ENCODE measurements around the gene A2ML1.

Gene A2ML1

DNA sequence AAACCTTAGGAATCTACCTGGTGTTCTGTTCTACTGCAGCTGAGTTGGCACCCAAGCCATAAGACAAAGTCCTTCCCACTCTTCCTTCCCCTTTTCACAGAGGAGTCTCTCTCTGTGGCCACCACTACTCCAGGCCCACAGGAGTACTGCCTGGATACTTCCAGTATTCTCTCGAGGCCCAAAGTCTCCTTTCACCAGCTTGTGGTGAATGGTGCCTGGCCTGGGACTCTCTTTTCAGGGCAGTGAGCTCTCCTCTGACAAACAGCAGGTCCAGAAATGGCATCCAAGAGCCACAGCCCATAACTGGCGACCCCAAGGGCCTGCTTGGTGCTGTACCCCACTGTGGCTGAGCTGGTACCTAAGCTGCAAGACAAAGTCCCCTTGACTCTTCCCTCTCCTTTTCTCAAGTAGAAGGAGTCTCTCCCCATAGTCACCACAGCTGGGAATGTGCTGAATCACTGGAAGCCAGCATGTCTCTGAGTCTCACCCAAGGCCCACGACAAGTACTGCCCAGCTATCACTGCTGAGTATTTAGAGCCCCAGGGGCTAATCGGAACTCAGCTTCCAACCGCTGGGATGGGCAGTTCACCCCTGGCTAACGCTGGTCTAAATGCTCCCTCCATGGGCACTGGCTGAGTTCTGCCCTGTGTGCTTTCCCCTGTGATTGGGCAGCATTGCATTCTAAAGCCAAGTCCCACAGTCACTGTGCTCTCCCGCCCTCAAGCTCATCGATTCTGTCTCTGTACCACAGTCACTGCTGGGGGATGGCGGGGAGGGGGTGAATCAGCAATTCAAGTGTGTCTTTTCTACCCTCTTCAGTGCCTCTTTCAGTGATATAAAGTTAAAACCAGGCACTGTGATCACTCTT, 6.1 kb downstream of the A2ML1 start:
- Histone ChIP-seq H2BK15ac (ENCODE audit: low read depth, poor library complexity, severe bottlenecking) (no peak overlapping the region), H3K4me1 (ENCODE audit: control insufficient read depth, insufficient read depth, low read depth, low read length) (no peaks in the 10 kb centered on the region), H3K4me2 (ENCODE audit: low read length, poor library complexity, severe bottlenecking) (no peak overlapping the region), H2BK12ac (ENCODE audit: low read length in 2 of 2) (no peak overlapping the region), H4K91ac (ENCODE audit: low read length) (no peak overlapping the region), H2AFZ (ENCODE audit: low read depth, low read length) (no peak overlapping the region), H3K27me3 (ENCODE audit: control insufficient read depth in 1 of 2, insufficient read depth in 1 of 2, low read length in 2 of 2) (no peaks in the 10 kb centered on the region), H3K27ac (ENCODE audit: low read length, poor library complexity, severe bottlenecking) (no peak overlapping the region), H3K4me3 (ENCODE audit: insufficient read depth in 1 of 2, low read depth in 1 of 2, low read length in 2 of 2) (no peak overlapping the region), H3K9me3 (ENCODE audit: control insufficient read depth, low read length) (peaks cover 2% of the 10 kb centered on the region), H3K36me3 (ENCODE audit: control insufficient read depth in 1 of 2, insufficient read depth in 2 of 2, low read depth in 1 of 2, low read length in 2 of 2) (no peaks in the 10 kb centered on the region), H3K9ac (ENCODE audit: low read length) (no peak overlapping the region), H2BK5ac (ENCODE audit: low read depth, low read length, poor library complexity, severe bottlenecking) (no peak overlapping the region), H4K8ac (ENCODE audit: low read length) (no peak overlapping the region), H3K23ac (ENCODE audit: low read length in 2 of 2) (no peak overlapping the region), H3K18ac (ENCODE audit: low read depth in 1 of 2, low read length in 2 of 2) (no peak overlapping the region), H2BK120ac (ENCODE audit: low read depth, low read length) (no peak overlapping the region), H3K4ac (ENCODE audit: low read depth in 1 of 2, low read length in 2 of 2) (no peak overlapping the region), H3K79me1 (replicated peaks; ENCODE audit: low read length, poor library complexity, severe bottlenecking) (no peaks in the 10 kb centered on the region), H3K14ac (ENCODE audit: low read length in 2 of 2) (no peak overlapping the region), H2AK5ac (ENCODE audit: low read length, severe bottlenecking) (no peak overlapping the region)
- no peak for DNase-seq
- WGBS: 75% methylated on average over 9 of the region's 9 CpGs

DNA sequence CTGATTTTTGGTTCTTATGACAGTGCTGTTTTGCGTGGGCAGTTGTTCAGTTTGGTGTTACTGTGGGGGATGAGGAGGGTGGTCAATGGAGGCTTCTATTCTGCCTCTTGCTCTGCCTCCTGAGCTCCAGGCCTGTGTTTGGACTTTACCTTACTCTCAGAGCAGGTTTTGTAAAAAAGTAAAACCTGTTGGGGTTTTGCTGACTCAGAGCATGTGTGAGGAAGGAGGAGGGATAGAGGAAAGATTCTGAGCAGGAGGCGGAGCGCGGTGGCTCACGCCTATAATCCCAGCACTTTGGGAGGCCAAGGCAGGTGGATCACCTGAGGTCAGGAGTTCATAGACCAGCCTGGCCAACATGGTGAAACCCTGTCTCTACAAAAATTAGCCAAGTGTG, 6.7 kb downstream of the A2ML1 start:
- Histone ChIP-seq H3K14ac (ENCODE audit: low read length in 2 of 2) (no peak overlapping the region), H2BK120ac (ENCODE audit: low read depth, low read length) (no peak overlapping the region), H3K23ac (ENCODE audit: low read length in 2 of 2) (no peak overlapping the region), H2BK15ac (ENCODE audit: low read depth, poor library complexity, severe bottlenecking) (no peak overlapping the region), H2AFZ (ENCODE audit: low read depth, low read length) (no peak overlapping the region), H3K18ac (ENCODE audit: low read depth in 1 of 2, low read length in 2 of 2) (no peak overlapping the region), H3K36me3 (ENCODE audit: control insufficient read depth in 1 of 2, insufficient read depth in 2 of 2, low read depth in 1 of 2, low read length in 2 of 2) (no peaks in the 10 kb centered on the region), H3K79me1 (replicated peaks; ENCODE audit: low read length, poor library complexity, severe bottlenecking) (no peaks in the 10 kb centered on the region), H3K4ac (ENCODE audit: low read depth in 1 of 2, low read length in 2 of 2) (no peak overlapping the region), H3K27me3 (ENCODE audit: control insufficient read depth in 1 of 2, insufficient read depth in 1 of 2, low read length in 2 of 2) (no peaks in the 10 kb centered on the region), H2BK12ac (ENCODE audit: low read length in 2 of 2) (no peak overlapping the region), H2AK5ac (ENCODE audit: low read length, severe bottlenecking) (no peak overlapping the region), H3K27ac (ENCODE audit: low read length, poor library complexity, severe bottlenecking) (no peak overlapping the region), H4K8ac (ENCODE audit: low read length) (no peak overlapping the region), H3K9ac (ENCODE audit: low read length) (no peak overlapping the region), H3K4me1 (ENCODE audit: control insufficient read depth, insufficient read depth, low read depth, low read length) (no peaks in the 10 kb centered on the region), H3K4me3 (ENCODE audit: insufficient read depth in 1 of 2, low read depth in 1 of 2, low read length in 2 of 2) (no peak overlapping the region), H3K9me3 (ENCODE audit: control insufficient read depth, low read length) (peaks cover 2% of the 10 kb centered on the region), H2BK5ac (ENCODE audit: low read depth, low read length, poor library complexity, severe bottlenecking) (no peak overlapping the region), H4K91ac (ENCODE audit: low read length) (no peak overlapping the region), H3K4me2 (ENCODE audit: low read length, poor library complexity, severe bottlenecking) (no peak overlapping the region)
- 85% methylated on average over 5 of the region's 5 CpGs for WGBS
- DNase-seq: no peak

DNA sequence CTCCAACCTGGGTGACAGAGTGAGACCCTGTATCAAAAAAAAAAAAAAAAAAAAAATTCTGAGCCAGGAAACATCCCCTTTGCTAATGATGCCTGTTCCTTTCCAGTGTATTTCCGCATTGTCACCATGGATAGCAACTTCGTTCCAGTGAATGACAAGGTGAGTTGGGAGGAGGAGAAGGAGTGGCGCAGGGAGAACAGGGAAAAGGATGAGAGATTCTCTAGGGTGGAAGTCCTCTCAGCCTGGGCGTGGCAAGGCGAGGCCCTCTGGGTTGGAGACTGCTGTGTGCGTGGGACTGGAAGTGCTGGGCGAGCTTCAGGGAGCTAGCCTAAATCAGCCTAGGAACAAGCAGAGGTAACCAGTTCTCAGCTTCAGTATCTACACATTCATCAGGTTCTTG, 7.2 kb downstream of the A2ML1 start:
- H2AK5ac ChIP-seq (ENCODE audit: low read length, severe bottlenecking): no peak overlapping the region
- H2BK5ac ChIP-seq (ENCODE audit: low read depth, low read length, poor library complexity, severe bottlenecking): no peak overlapping the region
- H3K27me3 ChIP-seq (ENCODE audit: control insufficient read depth in 1 of 2, insufficient read depth in 1 of 2, low read length in 2 of 2): no peaks in the 10 kb centered on the region
- no peaks in the 10 kb centered on the region for H3K36me3 ChIP-seq (ENCODE audit: control insufficient read depth in 1 of 2, insufficient read depth in 2 of 2, low read depth in 1 of 2, low read length in 2 of 2)
- H3K4me2 ChIP-seq (ENCODE audit: low read length, poor library complexity, severe bottlenecking): no peak overlapping the region
- no peak overlapping the region for H3K14ac ChIP-seq (ENCODE audit: low read length in 2 of 2)
- H2AFZ ChIP-seq (ENCODE audit: low read depth, low read length): no peak overlapping the region
- H3K27ac ChIP-seq (ENCODE audit: low read length, poor library complexity, severe bottlenecking): no peak overlapping the region
- no peak overlapping the region for H3K23ac ChIP-seq (ENCODE audit: low read length in 2 of 2)
- DNase-seq: no peak
- 87% methylated on average over 6 of the region's 7 CpGs for WGBS
- H2BK15ac ChIP-seq (ENCODE audit: low read depth, poor library complexity, severe bottlenecking): no peak overlapping the region
- H3K9ac ChIP-seq (ENCODE audit: low read length): no peak overlapping the region
- no peak overlapping the region for H4K8ac ChIP-seq (ENCODE audit: low read length)
- H2BK120ac ChIP-seq (ENCODE audit: low read depth, low read length): no peak overlapping the region
- H3K9me3 ChIP-seq (ENCODE audit: control insufficient read depth, low read length): peaks cover 2% of the 10 kb centered on the region
- no peaks in the 10 kb centered on the region for H3K4me1 ChIP-seq (ENCODE audit: control insufficient read depth, insufficient read depth, low read depth, low read length)
- no peak overlapping the region for H2BK12ac ChIP-seq (ENCODE audit: low read length in 2 of 2)
- H4K91ac ChIP-seq (ENCODE audit: low read length): no peak overlapping the region
- no peaks in the 10 kb centered on the region for H3K79me1 ChIP-seq (replicated peaks; ENCODE audit: low read length, poor library complexity, severe bottlenecking)
- no peak overlapping the region for H3K4ac ChIP-seq (ENCODE audit: low read depth in 1 of 2, low read length in 2 of 2)
- H3K4me3 ChIP-seq (ENCODE audit: insufficient read depth in 1 of 2, low read depth in 1 of 2, low read length in 2 of 2): no peak overlapping the region
- H3K18ac ChIP-seq (ENCODE audit: low read depth in 1 of 2, low read length in 2 of 2): no peak overlapping the region

DNA sequence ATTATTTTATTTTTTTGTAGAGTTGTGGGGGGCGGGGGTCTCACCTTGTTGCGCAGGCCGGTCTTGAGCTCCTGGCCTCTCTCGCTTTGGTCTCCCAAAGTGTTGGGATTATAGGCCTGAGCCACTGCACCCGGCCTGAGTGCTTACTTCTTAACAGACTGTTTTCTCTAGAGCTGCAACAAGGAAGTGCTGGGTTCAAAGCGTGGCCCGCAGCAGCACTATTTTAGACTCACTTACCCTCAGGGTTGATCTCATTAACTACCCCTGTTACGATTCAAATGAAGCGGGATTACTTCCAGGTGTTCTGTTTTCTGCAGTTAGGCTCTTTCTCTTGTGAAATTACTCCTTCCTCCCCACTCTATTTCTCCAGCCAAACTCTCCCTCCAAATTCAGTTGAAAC, 8.7 kb downstream of the A2ML1 start:
- Histone ChIP-seq H2AK5ac (ENCODE audit: low read length, severe bottlenecking) (no peak overlapping the region), H4K8ac (ENCODE audit: low read length) (no peak overlapping the region), H3K18ac (ENCODE audit: low read depth in 1 of 2, low read length in 2 of 2) (no peak overlapping the region), H3K27ac (ENCODE audit: low read length, poor library complexity, severe bottlenecking) (no peak overlapping the region), H2BK120ac (ENCODE audit: low read depth, low read length) (no peak overlapping the region), H2BK12ac (ENCODE audit: low read length in 2 of 2) (no peak overlapping the region), H3K14ac (ENCODE audit: low read length in 2 of 2) (no peak overlapping the region), H3K4me1 (ENCODE audit: control insufficient read depth, insufficient read depth, low read depth, low read length) (no peaks in the 10 kb centered on the region), H2BK5ac (ENCODE audit: low read depth, low read length, poor library complexity, severe bottlenecking) (no peak overlapping the region), H3K9ac (ENCODE audit: low read length) (no peak overlapping the region), H3K4me3 (ENCODE audit: insufficient read depth in 1 of 2, low read depth in 1 of 2, low read length in 2 of 2) (no peak overlapping the region), H3K27me3 (ENCODE audit: control insufficient read depth in 1 of 2, insufficient read depth in 1 of 2, low read length in 2 of 2) (peaks cover 0 to 9% of the 10 kb centered on the region in 2 experiments), H3K4ac (ENCODE audit: low read depth in 1 of 2, low read length in 2 of 2) (no peak overlapping the region), H4K91ac (ENCODE audit: low read length) (no peak overlapping the region), H3K23ac (ENCODE audit: low read length in 2 of 2) (no peak overlapping the region), H3K4me2 (ENCODE audit: low read length, poor library complexity, severe bottlenecking) (no peak overlapping the region), H2BK15ac (ENCODE audit: low read depth, poor library complexity, severe bottlenecking) (no peak overlapping the region), H3K9me3 (ENCODE audit: control insufficient read depth, low read length) (no peaks in the 10 kb centered on the region), H3K79me1 (replicated peaks; ENCODE audit: low read length, poor library complexity, severe bottlenecking) (no peaks in the 10 kb centered on the region), H3K36me3 (ENCODE audit: control insufficient read depth in 1 of 2, insufficient read depth in 2 of 2, low read depth in 1 of 2, low read length in 2 of 2) (no peaks in the 10 kb centered on the region), H2AFZ (ENCODE audit: low read depth, low read length) (no peak overlapping the region)
- no peak for DNase-seq
- WGBS: 84% methylated on average over 9 of the region's 9 CpGs
